ENCODE results near the gene WDR19. TPM values are rescaled to one million over a fixed set of nuclear protein-coding genes. Genes with fewer than 3 reads are reported as not detected.

WDR19 gene
- total RNA-seq, 1 experiment from 2014 or later = 33.2 TPM

- Histone ChIP-seq H3K79me2 (ENCODE audit: low read depth) (no peaks in the 10 kb centered on the region), H3F3A (ENCODE audit: insufficient read depth, low read depth) (no peaks in the 10 kb centered on the region), H3K27me3 (ENCODE audit: insufficient read depth, low read depth) (no peaks in the 10 kb centered on the region), H3K36me3 (ENCODE audit: low read depth) (no peaks in the 10 kb centered on the region), H3K9me3 (ENCODE audit: insufficient read depth, low read depth) (no peaks in the 10 kb centered on the region), H4K20me1 (ENCODE audit: insufficient read depth) (no peaks in the 10 kb centered on the region), H3K9me2 (ENCODE audit: insufficient read depth) (no peaks in the 10 kb centered on the region), H3K27ac (no peak overlapping the region), H3K4me1 (replicated peaks; ENCODE audit: insufficient read depth) (no peaks in the 10 kb centered on the region), H3K4me3 (no peak overlapping the region), H3K4me2 (no peak overlapping the region), H2AFZ (no peak overlapping the region)
- no peak for TF ChIP-seq EZH2 (IDR thresholded peaks at IDR 0.05; ENCODE audit: low read depth)
- ChIA-PET POLR2A (ENCODE audit: unreplicated experiment) (interaction anchor here (0.6 kb wide), 1 partner anchor 180 kb away, joined by 4 read pairs; no protein-coding TSS in a partner anchor), CTCF (no interaction called here)
- intact Hi-C loops (cut with micrococcal nuclease; ENCODE audit: unreplicated experiment) = no loop called here
- BruUV-seq (replicated peaks) = no TSS peak
- no peak for DNase-seq
Observed at GRCh38 chr4:39228377-39228776, 46.0 kb downstream of the WDR19 start.

- Histone ChIP-seq H3K4me1 (replicated peaks; ENCODE audit: insufficient read depth) (no peaks in the 10 kb centered on the region), H3K36me3 (ENCODE audit: low read depth) (no peaks in the 10 kb centered on the region), H2AFZ (no peak overlapping the region), H3K4me2 (no peak overlapping the region), H3K27ac (no peak overlapping the region), H3K79me2 (ENCODE audit: low read depth) (no peaks in the 10 kb centered on the region), H3K27me3 (ENCODE audit: insufficient read depth, low read depth) (no peaks in the 10 kb centered on the region), H3F3A (ENCODE audit: insufficient read depth, low read depth) (no peaks in the 10 kb centered on the region), H3K9me2 (ENCODE audit: insufficient read depth) (no peaks in the 10 kb centered on the region), H3K9me3 (ENCODE audit: insufficient read depth, low read depth) (no peaks in the 10 kb centered on the region), H3K4me3 (no peak overlapping the region), H4K20me1 (ENCODE audit: insufficient read depth) (no peaks in the 10 kb centered on the region)
- intact Hi-C loops (cut with micrococcal nuclease; ENCODE audit: unreplicated experiment) = no loop called here
- TF ChIP-seq EZH2 (IDR thresholded peaks at IDR 0.05; ENCODE audit: low read depth) (no peak), CTCF (conservative IDR thresholded peaks at IDR 0.05) (no peak)
- ChIA-PET POLR2A (ENCODE audit: unreplicated experiment) (no interaction called here), CTCF (no interaction called here)
- no TSS peak for BruUV-seq (replicated peaks)
- DNase-seq = no peak
Observed at GRCh38 chr4:39230462-39230861, 48.1 kb downstream of the WDR19 start.

GRCh38 chr4:39231660-39232059, 49.3 kb downstream of the WDR19 start:
- Histone ChIP-seq H4K20me1 (ENCODE audit: insufficient read depth) (no peaks in the 10 kb centered on the region), H3K9me3 (ENCODE audit: insufficient read depth, low read depth) (no peaks in the 10 kb centered on the region), H3K27ac (no peak overlapping the region), H2AFZ (no peak overlapping the region), H3K27me3 (ENCODE audit: insufficient read depth, low read depth) (no peaks in the 10 kb centered on the region), H3K4me1 (replicated peaks; ENCODE audit: insufficient read depth) (no peaks in the 10 kb centered on the region), H3K36me3 (ENCODE audit: low read depth) (no peaks in the 10 kb centered on the region; the same call in 1 of the 2 replicates), H3K4me2 (no peak overlapping the region), H3K9me2 (ENCODE audit: insufficient read depth) (no peaks in the 10 kb centered on the region), H3K4me3 (no peak overlapping the region), H3F3A (ENCODE audit: insufficient read depth, low read depth) (no peaks in the 10 kb centered on the region), H3K79me2 (ENCODE audit: low read depth) (no peaks in the 10 kb centered on the region)
- TF ChIP-seq CTCF (conservative IDR thresholded peaks at IDR 0.05) = no peak
- TF ChIP-seq EZH2 (IDR thresholded peaks at IDR 0.05; ENCODE audit: low read depth) = no peak
- no TSS peak for BruUV-seq (replicated peaks)
- intact Hi-C loops (cut with micrococcal nuclease; ENCODE audit: unreplicated experiment) = no loop called here
- DNase-seq = no peak
- ChIA-PET POLR2A (ENCODE audit: unreplicated experiment) (no interaction called here), CTCF (no interaction called here)

GRCh38 chr4:39232100-39232499, 49.8 kb downstream of the WDR19 start:
- Histone ChIP-seq H4K20me1 (ENCODE audit: insufficient read depth) (no peaks in the 10 kb centered on the region), H2AFZ (no peak overlapping the region), H3F3A (ENCODE audit: insufficient read depth, low read depth) (no peaks in the 10 kb centered on the region), H3K4me3 (no peak overlapping the region), H3K27me3 (ENCODE audit: insufficient read depth, low read depth) (no peaks in the 10 kb centered on the region), H3K36me3 (ENCODE audit: low read depth) (no peaks in the 10 kb centered on the region; the same call in 1 of the 2 replicates), H3K9me2 (ENCODE audit: insufficient read depth) (no peaks in the 10 kb centered on the region), H3K9me3 (ENCODE audit: insufficient read depth, low read depth) (no peaks in the 10 kb centered on the region), H3K79me2 (ENCODE audit: low read depth) (no peaks in the 10 kb centered on the region), H3K27ac (no peak overlapping the region), H3K4me1 (replicated peaks; ENCODE audit: insufficient read depth) (no peaks in the 10 kb centered on the region), H3K4me2 (no peak overlapping the region)
- no peak for DNase-seq
- BruUV-seq (replicated peaks) = no TSS peak
- ChIA-PET CTCF (no interaction called here), POLR2A (ENCODE audit: unreplicated experiment) (no interaction called here)
- TF ChIP-seq CTCF (conservative IDR thresholded peaks at IDR 0.05) (no peak), EZH2 (IDR thresholded peaks at IDR 0.05; ENCODE audit: low read depth) (no peak)
- intact Hi-C loops (cut with micrococcal nuclease; ENCODE audit: unreplicated experiment) = no loop called here

Data from PC-9 (cell line).